Myocyte (in vitro differentiated cells): ENCODE results near the gene BCS1L. TPM values are rescaled to one million over a fixed set of nuclear protein-coding genes. Genes with fewer than 3 reads are reported as not detected.
A peak's percentile ranks its signal among the peaks of the same experiment; 100 is the strongest.

Experiments
- DNase-seq: peaks from one replicate; pipeline ENCODE4 v3.0.0-alpha.2; 2012; ENCODE audit warnings: low read depth
- total RNA-seq: library from RNA; depleted of rRNA; stranded (reverse); fragments of >200 nt; gene quantifications from 2 replicates; pipeline ENCODE4 v1.2.3, GENCODE V29; 2014

Gene BCS1L
- total RNA-seq, 1 donor from 2014 or later: 39.2 TPM

- DNase-seq: no peak
These were observed 490 bp downstream of the BCS1L start for GRCh38 chr2:218659988-218660358.

- no peak for DNase-seq
These were observed 2.9 kb downstream of the BCS1L start for GRCh38 chr2:218662377-218662776.

GRCh38 chr2:218662827-218663226, 3.3 kb downstream of the BCS1L start:
- DNase-seq: no peak

GRCh38 chr2:218663901-218664300, 4.4 kb downstream of the BCS1L start:
- DNase-seq: no peak

GRCh38 chr2:218664653-218665052, 5.2 kb downstream of the BCS1L start:
- DNase-seq: no peak

- peak; percentile 33 for DNase-seq
These were observed 11.7 kb downstream of the BCS1L start for GRCh38 chr2:218671097-218671653.

- peak; percentile 96 for DNase-seq
These were observed 12.4 kb downstream of the BCS1L start, which contains the start of the genes RNF25 and STK36 for GRCh38 chr2:218671654-218672566. TSS of gene RNF25 (minus strand) at chr2:218672002. CDS start at chr2:218671970, 32 bp downstream. TSS of gene STK36 (plus strand) at chr2:218672086. CDS start at chr2:218672830, 744 bp downstream.

- no peak for DNase-seq
These were observed 19.6 kb downstream of the BCS1L start for GRCh38 chr2:218679119-218679518.

GRCh38 chr2:218680061-218680460, 20.6 kb downstream of the BCS1L start:
- no peak for DNase-seq

- DNase-seq: peak; percentile 83
These were observed 28.0 kb downstream of the BCS1L start for GRCh38 chr2:218687400-218688060.

- DNase-seq: peak; percentile 65
These were observed 31.8 kb downstream of the BCS1L start for GRCh38 chr2:218691234-218691633.

- DNase-seq: no peak
These were observed 35.1 kb downstream of the BCS1L start for GRCh38 chr2:218694405-218695145.

GRCh38 chr2:218698885-218699284, 39.4 kb downstream of the BCS1L start:
- DNase-seq: peak; percentile 77

- no peak for DNase-seq
These were observed 42.3 kb downstream of the BCS1L start for GRCh38 chr2:218701806-218702205.

- no peak for DNase-seq
These were observed 43.9 kb downstream of the BCS1L start for GRCh38 chr2:218703341-218703740.

- no peak for DNase-seq
These were observed 48.6 kb downstream of the BCS1L start for GRCh38 chr2:218708086-218708485.

GRCh38 chr2:218709908-218710307, 50.4 kb downstream of the BCS1L start:
- DNase-seq: no peak

- no peak for DNase-seq
These were observed 50.8 kb downstream of the BCS1L start for GRCh38 chr2:218710334-218710686.

- DNase-seq: peak; percentile 98
These were observed 51.4 kb downstream of the BCS1L start, which contains the start of gene TTLL4 for GRCh38 chr2:218710687-218711549. TSS of gene TTLL4 (plus strand) at chr2:218710835. CDS start at chr2:218737677, 26,842 bp downstream.

- DNase-seq: no peak
These were observed 52.1 kb downstream of the BCS1L start for GRCh38 chr2:218711550-218711929.
